Measurements from ENCODE around the gene CRYL1. TPM values are rescaled to one million over a fixed set of nuclear protein-coding genes. Genes with fewer than 3 reads are reported as not detected.

Gene CRYL1
- polyA plus RNA-seq, 1 of the 3 experiments (the other 2 are of a cell fraction), result 34.8 TPM

DNA sequence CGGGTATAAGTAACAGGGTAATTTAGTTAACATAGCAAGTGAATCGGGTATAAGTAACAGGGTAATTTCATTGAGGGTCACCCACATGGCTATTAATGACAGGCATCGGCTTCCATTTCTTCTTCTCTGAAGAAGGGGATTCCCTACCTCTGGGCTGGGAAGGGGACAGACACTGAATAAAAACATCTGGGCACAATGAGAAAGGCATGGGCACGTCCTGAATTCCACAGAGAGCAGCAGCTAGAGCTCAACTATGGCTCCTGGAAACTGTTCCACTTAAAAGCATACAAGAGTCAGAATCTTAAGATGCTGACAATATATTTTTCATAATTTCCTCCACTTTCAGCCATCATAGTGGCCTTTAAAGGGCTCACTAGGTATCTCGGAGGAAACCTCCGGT lies 51.8 kb downstream of the CRYL1 start:
- no peak overlapping the region for H3K4me3 ChIP-seq (ENCODE audit: low read depth in 2 of 2, low read length in 1 of 2)
- no peak overlapping the region for H3K4me2 ChIP-seq
- no peaks in the 10 kb centered on the region for H3K9me2 ChIP-seq
- H3K27ac ChIP-seq (ENCODE audit: low read depth in 2 of 2, low read length in 1 of 2), result no peak overlapping the region
- no peaks in the 10 kb centered on the region for H3K4me1 ChIP-seq (ENCODE audit: control insufficient read depth in 1 of 2, insufficient read depth in 2 of 2, low read depth in 1 of 2, low read length in 1 of 2)
- H3K36me3 ChIP-seq (replicated peaks in 1 of 2; ENCODE audit: control insufficient read depth in 1 of 2, insufficient read depth in 2 of 2, low read length in 1 of 2), result no peaks in the 10 kb centered on the region
- no peak overlapping the region for H2AFZ ChIP-seq (ENCODE audit: low read depth)
- TF ChIP-seq JUND (IDR thresholded peaks at IDR 0.05), result no peak
- TF ChIP-seq RFX5 (IDR thresholded peaks at IDR 0.05; ENCODE audit: low read length), result no peak
- no peak for TF ChIP-seq SIN3A (IDR thresholded peaks at IDR 0.05; ENCODE audit: borderline replicate concordance, low read depth, low read length)
- no peak for TF ChIP-seq FOSL2 (IDR thresholded peaks at IDR 0.05; ENCODE audit: borderline replicate concordance, low read depth)
- H3K27me3 ChIP-seq (ENCODE audit: insufficient read depth), result no peaks in the 10 kb centered on the region
- H3F3A ChIP-seq (replicated peaks; ENCODE audit: insufficient read depth), result no peaks in the 10 kb centered on the region
- WGBS (ENCODE audit: low lambda C conversion rate), result 56% methylated on average over 6 of the region's 6 CpGs
- no peaks in the 10 kb centered on the region for H3K9me3 ChIP-seq
- CTCF ChIA-PET, result no interaction called here
- no peak for DNase-seq
- H3K79me2 ChIP-seq (ENCODE audit: insufficient read depth), result no peaks in the 10 kb centered on the region
- POLR2A ChIA-PET, result no interaction called here
- no peaks in the 10 kb centered on the region for H4K20me1 ChIP-seq (ENCODE audit: insufficient read depth)
- H3K9ac ChIP-seq, result no peak overlapping the region

DNA sequence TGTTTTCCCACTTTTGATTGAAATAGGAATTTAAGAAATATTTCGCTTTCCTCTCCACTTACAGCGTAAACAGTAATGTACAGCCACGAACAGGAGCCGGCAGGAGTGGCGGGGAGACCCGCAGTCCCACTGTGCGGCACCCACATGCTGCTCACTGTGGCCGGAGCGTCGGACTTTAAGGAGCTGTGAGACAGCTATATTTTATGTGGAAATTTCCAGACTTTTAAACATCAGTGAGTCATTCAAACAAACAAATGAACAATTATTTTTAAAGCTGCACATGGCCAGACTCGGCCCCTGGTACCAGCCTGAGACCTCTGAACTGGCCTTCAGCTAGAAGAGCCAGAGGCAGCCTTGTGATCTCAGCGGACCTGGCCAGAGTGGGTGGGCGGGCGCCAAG lies 52.5 kb downstream of the CRYL1 start:
- Histone ChIP-seq H3K79me2 (ENCODE audit: insufficient read depth) (no peaks in the 10 kb centered on the region), H3K36me3 (replicated peaks in 1 of 2; ENCODE audit: control insufficient read depth in 1 of 2, insufficient read depth in 2 of 2, low read length in 1 of 2) (no peaks in the 10 kb centered on the region), H3K27ac (ENCODE audit: low read depth in 2 of 2, low read length in 1 of 2) (no peak overlapping the region), H3F3A (replicated peaks; ENCODE audit: insufficient read depth) (no peaks in the 10 kb centered on the region), H3K9ac (no peak overlapping the region), H4K20me1 (ENCODE audit: insufficient read depth) (no peaks in the 10 kb centered on the region), H3K4me1 (ENCODE audit: control insufficient read depth in 1 of 2, insufficient read depth in 2 of 2, low read depth in 1 of 2, low read length in 1 of 2) (no peaks in the 10 kb centered on the region), H3K4me2 (no peak overlapping the region), H2AFZ (ENCODE audit: low read depth) (no peak overlapping the region), H3K4me3 (ENCODE audit: low read depth in 2 of 2, low read length in 1 of 2) (no peak overlapping the region), H3K9me3 (no peaks in the 10 kb centered on the region), H3K9me2 (no peaks in the 10 kb centered on the region), H3K27me3 (ENCODE audit: insufficient read depth) (no peaks in the 10 kb centered on the region)
- ChIA-PET POLR2A (no interaction called here), CTCF (no interaction called here)
- TF ChIP-seq, protein P1, sequence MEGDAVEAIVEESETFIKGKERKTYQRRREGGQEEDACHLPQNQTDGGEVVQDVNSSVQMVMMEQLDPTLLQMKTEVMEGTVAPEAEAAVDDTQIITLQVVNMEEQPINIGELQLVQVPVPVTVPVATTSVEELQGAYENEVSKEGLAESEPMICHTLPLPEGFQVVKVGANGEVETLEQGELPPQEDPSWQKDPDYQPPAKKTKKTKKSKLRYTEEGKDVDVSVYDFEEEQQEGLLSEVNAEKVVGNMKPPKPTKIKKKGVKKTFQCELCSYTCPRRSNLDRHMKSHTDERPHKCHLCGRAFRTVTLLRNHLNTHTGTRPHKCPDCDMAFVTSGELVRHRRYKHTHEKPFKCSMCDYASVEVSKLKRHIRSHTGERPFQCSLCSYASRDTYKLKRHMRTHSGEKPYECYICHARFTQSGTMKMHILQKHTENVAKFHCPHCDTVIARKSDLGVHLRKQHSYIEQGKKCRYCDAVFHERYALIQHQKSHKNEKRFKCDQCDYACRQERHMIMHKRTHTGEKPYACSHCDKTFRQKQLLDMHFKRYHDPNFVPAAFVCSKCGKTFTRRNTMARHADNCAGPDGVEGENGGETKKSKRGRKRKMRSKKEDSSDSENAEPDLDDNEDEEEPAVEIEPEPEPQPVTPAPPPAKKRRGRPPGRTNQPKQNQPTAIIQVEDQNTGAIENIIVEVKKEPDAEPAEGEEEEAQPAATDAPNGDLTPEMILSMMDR (IDR thresholded peaks at IDR 0.05), result no peak
- TF ChIP-seq SMC3 (IDR thresholded peaks at IDR 0.05; ENCODE audit: low read depth, low read length) (no peak), NFIC (IDR thresholded peaks at IDR 0.05; ENCODE audit: borderline replicate concordance) (no peak), GABPA (IDR thresholded peaks at IDR 0.05; ENCODE audit: low read depth) (no peak), ELF1 (IDR thresholded peaks at IDR 0.05) (no peak), FOXJ3 (CRISPR knock-in tag; IDR thresholded peaks at IDR 0.05) (no peak), EZH2phosphoT487 (IDR thresholded peaks at IDR 0.05; ENCODE audit: borderline replicate concordance, low read depth) (no peak), GATA2 (CRISPR knock-in tag; IDR thresholded peaks at IDR 0.05) (no peak), MXI1 (IDR thresholded peaks at IDR 0.05; ENCODE audit: low read depth, low read length) (no peak), MEF2A (IDR thresholded peaks at IDR 0.05; ENCODE audit: borderline replicate concordance, low read depth) (no peak), RFX5 (IDR thresholded peaks at IDR 0.05; ENCODE audit: low read length) (no peak), SIN3A (IDR thresholded peaks at IDR 0.05; ENCODE audit: borderline replicate concordance, low read depth, low read length) (no peak), RXRA (IDR thresholded peaks at IDR 0.05; ENCODE audit: borderline replicate concordance, low read depth) (no peak), RAD21 (IDR thresholded peaks at IDR 0.05; ENCODE audit: low read length) (no peak), POLR2AphosphoS5 (IDR thresholded peaks at IDR 0.05; ENCODE audit: low read depth, low read length) (no peak), YY1 (IDR thresholded peaks at IDR 0.05; ENCODE audit: low read depth) (no peak), RCOR1 (IDR thresholded peaks at IDR 0.05; ENCODE audit: low read length) (no peak), NRF1 (IDR thresholded peaks at IDR 0.05; ENCODE audit: low read depth, low read length) (no peak)
- TF ChIP-seq, protein P2, sequence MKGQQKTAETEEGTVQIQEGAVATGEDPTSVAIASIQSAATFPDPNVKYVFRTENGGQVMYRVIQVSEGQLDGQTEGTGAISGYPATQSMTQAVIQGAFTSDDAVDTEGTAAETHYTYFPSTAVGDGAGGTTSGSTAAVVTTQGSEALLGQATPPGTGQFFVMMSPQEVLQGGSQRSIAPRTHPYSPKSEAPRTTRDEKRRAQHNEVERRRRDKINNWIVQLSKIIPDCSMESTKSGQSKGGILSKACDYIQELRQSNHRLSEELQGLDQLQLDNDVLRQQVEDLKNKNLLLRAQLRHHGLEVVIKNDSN (IDR thresholded peaks at IDR 0.05; ENCODE audit: borderline replicate concordance, low read depth), result no peak
- WGBS (ENCODE audit: low lambda C conversion rate), result 90% methylated on average over 11 of the region's 14 CpGs
- no peak for DNase-seq

All from SK-N-SH (cell line).